Activated CD4-positive, CD25-positive, alpha-beta regulatory T cell treated with anti-CD3 and anti-CD28 coated beads, Interleukin-2, amount 50 U/mL, for 24 hours (primary cell): ENCODE results near the gene KCNK13.
"Not testable (repeated sequence)": the region's sequence is repeated elsewhere in the genome, so short reads cannot be mapped to it uniquely, and the experiment has no call there.

ENCODE experiments used
- ATAC-seq, 2 donors: fragments of 150-1000 bp; cut with Tn5 transposase; one replicate each; pipeline ENCODE4 v1.10.0; 2021; ENCODE audit warnings: mild to moderate bottlenecking in 1 of 2, moderate library complexity in 1 of 2

KCNK13 gene

DNA sequence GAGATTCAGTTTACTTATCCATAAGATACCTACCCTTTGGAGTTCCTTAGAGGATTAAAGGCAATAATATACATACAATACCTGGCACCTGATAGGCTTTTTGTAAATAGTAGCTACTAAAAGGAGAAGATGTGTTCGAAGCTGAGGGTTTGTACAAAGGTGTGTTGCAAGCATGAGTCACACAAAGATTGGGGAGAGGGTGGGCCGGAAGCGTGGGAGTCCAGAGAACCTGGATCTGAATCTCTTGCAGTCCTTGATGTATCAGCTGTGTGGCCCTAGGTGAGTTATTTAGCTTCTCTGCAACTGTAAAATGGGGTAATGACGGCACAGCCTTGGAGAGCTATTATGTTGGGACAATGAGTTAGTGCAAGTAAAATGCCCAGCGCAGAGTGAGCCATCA lies 132.9 kb downstream of the KCNK13 start:
- ATAC-seq, result no peak

DNA sequence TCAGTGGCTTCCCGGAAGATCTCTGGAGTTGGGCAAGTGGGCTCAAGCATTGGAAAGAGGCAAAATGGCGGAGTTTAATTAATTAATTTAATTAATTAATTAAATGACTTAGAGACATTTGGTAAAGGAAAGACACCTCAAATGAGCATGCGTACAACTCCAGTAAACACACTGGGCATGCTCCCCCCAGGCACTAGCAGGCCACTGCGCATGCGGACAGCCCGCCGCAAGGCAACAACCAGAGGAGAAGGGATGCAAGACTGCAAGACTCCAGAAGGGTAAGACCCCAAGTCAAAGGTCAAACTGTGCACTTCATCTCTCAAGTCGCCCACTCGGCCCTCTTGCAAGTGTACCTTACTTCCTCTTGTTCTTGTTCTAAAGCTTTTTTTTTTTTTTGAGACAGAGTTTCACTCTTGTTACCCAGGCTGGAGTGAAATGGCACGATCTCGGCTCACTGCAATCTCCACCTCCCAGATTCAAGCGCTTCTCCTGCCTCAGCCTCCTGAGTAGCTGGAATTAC lies 136.8 kb downstream of the KCNK13 start:
- ATAC-seq, result no peak

DNA sequence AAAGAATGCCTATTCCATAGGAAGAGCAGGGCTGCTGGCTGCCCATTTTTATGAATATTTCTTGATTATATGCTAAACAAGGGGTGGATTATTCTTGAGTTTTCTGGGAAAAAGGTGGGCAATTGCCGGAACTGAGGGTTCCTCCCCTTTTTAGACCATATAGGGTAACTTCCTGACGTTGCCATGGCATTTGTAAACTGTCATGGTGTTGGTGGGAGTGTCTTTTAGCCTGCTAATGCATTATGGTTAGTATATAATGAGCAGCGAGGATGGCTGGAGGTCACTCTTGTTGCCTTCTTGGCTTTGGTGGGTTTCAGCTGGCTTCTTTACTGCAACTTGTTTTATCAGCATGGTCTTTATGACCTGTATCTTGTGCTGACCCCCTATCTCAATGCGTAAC lies 138.8 kb downstream of the KCNK13 start:
- not testable (repeated sequence) for ATAC-seq

DNA sequence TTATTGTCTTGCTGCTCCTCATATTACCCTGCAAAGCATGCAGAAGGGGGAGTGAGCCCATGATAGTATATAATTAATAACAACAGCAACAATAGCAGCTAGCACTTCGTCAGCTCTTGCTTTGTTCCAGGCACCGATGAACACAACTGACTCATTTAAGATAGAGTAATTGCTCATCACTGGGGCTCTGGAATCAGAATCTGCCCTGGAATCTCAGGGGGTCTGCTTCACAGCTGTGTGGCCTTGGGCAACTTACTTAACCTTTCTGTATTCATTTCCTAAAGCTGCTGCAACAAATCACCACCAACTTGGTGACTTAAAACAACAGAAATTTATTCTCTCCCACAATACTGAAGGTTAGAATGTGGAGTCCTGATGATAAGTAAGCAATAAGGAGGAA lies 139.6 kb downstream of the KCNK13 start:
- no peak for ATAC-seq

DNA sequence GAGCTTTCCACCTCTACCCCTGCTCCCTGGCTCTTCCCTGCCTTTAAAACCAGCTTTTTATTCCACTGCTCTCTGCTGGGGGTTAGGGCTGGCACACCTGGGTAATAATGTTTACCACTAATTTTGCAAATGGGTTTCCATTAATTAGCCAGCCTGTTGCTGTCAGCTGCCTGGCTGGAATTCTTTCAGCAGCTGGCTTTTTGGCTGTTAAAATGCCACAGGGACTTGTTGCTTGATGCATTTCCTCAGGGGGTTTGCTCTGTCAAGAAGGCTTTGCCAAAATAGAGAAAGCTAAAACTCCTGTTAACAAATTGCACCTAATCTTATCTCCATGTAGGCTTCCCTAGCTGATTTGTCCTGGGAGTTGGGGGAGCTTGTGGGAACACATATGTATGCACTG lies 142.7 kb downstream of the KCNK13 start:
- ATAC-seq, result no peak

DNA sequence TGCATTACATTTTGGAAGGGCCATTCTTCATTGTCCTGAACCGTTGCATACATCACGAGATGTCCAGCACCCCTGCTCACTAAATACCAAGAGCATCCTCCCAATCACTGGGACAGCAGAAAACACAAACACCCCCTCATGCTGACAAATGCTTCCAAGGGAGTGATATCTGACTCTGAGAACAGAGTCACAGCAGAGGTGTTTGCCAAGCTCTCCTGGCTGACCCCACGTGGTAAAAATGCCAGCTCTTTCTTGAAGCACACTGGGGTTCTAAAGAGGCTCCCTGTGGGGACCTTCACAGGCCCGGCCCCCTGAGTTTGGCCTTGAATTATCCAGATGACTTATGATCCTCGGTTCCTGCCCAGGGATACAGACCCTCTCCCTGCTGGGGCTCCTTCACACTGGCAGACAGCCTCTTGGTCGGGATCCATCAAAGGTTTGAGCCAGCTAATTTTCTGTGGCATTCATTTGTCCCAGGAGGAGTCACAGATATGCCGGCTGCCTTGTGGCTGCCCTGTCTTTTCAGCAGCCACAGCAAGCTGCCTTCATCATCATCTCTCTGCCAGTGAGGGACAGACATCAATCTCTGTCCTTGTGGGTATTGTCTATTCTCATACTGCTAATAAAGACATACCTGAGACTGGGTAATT lies 151.4 kb downstream of the KCNK13 start:
- ATAC-seq, result no peak

DNA sequence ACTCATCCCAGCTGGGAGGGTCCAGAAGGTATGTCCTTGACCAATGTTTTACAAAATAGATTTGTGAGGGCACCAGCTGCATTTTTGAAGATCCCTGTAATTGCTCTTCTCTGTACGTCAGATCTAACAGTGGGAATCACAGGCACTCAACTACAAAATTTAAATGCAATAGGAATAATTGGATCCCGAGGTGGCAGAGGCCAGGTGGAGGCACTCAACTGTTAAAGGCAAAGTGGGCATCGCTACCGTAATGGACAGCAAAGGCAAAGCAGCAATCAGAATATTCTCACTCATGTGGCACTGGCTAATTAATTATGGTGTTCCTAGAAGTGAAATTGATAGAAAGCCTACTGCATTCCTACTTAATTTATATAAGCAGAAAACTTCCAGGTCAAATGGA lies 166.7 kb downstream of the KCNK13 start:
- no peak for ATAC-seq

DNA sequence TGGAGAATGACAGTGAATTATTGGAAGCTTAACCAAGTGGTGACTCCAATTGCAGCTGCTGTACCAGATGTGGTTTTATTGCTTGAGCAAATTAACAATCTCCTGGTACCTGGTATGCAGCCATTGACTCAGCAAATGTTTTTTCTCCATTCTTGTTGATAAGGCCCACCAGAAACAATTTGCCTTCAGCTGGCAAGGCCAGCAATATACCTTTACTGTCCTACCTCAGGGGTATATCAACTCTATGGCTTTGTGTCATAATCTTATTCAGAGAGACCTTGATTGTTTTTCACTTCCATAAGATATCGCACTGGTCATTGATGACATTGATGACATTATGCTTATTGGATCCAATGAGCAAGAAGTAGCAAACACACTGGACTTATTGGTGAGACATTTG lies 168.1 kb downstream of the KCNK13 start:
- ATAC-seq, result not testable (repeated sequence)
